ENCODE data around the gene TFPI.
A peak's percentile ranks its signal among the peaks of the same experiment; 100 is the strongest.

The TFPI gene

DNA sequence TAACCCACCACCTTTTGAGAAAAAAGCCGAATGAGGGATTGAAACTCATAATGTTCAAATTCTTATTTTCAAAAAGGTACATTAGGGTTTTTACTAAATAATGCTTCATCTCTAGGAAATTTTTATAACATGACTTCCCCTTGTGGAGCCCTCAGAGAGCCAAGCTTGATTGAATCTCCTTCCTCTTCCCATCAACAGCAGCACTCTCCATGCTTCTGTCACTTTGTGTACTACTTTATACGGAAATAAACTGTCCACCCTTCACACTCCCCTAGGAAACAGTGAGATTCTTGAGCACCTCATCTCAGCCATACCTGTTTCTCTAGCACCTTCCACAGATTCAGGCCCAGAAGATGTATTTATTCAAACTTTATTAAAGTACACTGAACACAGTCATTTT lies 51.8 kb downstream of the TFPI start:
- DNase-seq = no peak

DNA sequence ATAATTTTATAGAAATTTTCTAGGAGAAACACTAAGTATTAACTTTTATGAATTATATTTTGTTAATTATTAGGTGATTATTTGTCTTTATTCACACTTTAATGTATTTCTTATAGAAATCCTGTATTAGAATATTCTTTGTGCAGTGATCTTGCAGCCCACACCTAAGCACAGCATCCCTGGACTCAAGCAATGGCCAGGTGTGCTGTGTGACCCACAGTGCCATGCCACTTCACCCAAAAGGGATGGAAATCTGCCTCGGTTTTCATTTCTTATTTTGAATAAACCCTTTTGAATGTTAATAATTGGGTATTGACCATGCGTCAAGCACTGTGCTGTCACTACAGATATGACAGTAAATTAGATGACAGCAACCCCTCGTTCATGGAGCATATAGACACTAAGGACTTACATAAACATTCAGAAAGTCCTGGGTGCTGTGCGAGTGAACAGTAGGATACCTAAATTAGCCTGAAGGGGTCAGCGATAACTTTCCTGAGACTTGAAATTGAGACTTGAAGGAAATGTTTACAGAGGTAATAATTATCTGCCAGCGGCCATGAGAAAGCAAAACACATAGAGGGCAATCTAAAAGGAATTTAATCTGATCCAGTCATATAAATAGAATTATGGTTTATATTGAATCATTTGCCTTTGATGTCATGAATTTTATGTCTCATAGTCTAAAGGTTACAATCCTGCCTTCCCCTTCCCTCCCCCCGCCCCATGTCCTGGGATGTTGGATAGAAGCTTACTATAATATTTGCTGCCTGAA lies 53.5 kb downstream of the TFPI start:
- DNase-seq = peak; percentile 22 to 64

DNA sequence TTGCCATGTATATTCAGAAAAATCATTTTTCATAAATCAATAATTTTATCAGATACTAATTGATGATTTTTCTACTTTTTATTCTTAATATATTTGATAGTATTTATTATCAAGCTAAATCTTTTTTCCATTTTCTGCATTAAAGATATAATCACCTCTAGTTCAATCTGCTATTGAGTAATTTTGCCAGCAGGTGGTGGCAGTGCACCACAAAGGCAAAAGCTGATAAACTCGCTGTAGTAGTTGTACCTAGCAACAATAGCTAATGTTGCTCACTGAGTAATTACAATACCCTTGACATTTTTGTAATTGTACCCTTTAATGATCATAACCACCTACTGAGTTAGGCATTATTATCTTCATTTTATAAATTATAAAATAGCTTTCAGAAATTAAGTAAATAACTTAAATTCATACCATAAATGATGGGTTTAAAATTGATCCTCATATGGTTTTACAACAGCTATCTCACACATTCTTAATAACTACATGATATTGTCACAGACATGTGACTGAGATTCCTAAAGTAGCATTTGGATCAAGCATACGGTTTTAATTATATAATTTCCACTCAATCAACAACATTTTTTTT lies 54.2 kb downstream of the TFPI start:
- DNase-seq = peak in 1 of 2 experiments; percentile 57

DNA sequence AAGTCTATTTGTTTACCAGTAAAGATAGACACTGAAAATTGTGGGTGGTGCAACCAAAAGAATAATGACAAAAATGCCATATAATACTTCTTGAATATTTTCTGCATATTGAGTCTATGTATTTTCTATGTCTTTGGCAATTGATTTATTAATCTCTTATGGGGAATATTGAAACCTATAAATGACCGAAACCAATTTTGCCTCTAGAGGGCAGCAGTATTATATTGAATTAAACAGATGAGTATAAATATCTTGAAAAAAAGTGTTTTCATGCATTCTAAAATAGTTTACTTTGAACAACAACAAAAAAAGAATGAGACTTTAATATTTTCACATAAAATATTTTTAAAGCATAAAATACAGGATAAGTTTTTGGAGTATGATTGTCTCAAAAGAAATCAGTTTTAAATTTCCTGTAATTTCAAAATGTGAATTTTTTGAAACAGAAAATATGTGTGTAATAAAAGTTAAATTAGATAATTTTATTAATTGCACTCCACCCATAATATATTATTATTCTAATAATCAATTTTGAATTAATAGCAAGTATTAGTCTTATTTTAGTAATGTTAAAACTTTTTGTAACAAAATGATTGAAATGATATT lies 56.3 kb downstream of the TFPI start:
- DNase-seq = peak; percentile 3 to 24

DNA sequence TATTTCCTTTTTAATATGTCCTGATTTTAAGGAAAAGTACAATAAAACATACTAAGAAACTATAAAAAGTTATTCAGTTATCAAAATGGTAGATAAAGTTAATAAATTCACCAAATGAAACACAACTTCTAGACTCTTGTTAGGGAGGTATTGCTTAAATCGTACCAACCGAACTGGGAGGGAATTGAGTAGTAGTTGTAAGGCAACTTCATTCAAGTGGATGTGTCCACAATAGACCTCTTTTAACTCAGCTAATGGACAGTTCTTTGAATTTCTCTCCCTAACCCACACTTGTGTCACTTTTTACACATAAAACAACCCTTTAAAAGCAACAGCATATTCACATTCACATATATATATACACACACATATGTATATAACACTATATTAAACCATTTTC lies 57.1 kb downstream of the TFPI start:
- DNase-seq = no peak

DNA sequence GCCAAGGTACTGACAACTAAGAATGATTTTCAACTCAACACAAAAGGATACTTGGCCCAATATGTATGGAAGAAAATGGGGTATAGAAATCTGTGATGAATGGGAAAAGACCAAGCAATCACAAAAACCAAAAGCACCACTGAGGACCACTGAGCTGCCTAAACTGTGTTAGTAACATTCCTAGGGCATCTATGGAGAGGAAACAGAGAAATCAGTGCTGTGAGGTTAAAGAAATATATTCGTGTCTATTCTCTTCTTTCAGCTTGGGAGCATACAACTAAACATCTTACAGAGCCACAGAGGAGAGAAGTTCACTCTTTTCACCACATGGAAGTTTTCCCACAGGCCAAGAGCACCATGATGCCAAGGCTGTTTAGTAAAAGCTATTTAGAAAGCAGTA lies 58.9 kb downstream of the TFPI start:
- DNase-seq = no peak

DNA sequence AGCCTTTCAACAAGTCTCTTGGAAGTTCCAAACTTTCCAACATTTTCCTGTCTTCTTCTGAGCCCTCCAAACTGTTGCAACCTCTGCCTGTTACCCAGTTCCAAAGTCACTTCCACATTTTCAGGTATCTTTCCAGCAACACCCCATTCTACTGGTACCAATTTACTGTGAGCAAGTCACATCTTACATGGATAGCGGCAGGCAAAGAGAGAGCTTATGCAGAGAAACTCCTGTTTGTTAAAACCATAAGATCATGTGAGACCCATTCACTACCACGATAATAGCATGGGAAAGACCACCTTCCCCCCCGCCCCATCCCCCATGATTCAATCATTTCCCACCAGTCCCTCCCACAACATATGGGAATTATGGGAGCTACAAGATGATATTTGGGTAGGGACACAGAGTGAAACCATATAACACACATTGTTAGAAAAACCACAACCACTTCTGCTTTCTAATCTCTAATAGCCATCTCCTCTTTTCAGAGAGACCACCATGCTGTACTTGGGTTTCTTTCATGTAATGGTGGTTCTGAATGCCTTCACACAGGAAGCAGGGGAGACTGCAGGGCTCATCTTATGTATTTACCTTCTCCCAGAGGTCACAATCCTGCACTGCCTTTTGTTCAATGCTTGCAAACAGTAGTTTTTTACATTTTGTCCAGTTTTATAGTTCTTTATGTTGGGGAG lies 60.2 kb downstream of the TFPI start:
- DNase-seq = no peak

DNA sequence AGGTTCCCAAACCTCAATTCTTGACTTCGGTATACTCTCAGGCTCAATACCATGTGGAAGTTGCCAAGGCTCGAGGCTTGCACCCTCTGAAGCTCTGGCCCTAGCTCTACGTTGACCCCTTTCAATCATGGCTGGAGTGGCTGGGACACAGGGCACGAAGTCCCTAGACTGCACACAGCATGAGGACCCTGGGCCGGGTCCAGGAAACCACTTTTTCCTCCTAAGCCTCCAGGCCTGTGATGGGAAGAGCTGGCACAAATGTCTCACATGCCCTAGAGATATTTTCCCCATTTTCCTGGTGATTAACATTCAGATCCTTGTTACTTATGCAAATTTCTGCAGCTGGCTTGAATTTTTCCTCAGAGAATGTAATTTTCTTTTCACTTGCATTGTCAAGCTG lies 61.1 kb downstream of the TFPI start:
- no peak for DNase-seq

DNA sequence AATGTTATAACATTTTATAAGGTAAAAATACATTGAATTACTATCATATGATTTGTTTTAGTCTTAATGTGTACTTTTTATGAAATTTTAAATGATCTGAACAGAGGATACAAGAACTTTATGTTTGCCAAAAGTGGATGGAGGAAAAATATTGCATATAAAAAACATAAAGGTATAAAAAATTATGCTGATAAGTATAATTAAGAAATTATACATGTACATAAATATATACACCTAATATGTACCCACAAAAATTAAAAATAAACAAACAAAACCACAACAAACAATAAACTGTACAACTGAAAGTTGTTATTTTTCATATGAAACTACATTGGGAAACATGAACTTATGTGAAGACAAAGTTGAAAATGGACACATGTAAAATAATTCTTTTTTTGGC lies 68.0 kb downstream of the TFPI start:
- no peak for DNase-seq

DNA sequence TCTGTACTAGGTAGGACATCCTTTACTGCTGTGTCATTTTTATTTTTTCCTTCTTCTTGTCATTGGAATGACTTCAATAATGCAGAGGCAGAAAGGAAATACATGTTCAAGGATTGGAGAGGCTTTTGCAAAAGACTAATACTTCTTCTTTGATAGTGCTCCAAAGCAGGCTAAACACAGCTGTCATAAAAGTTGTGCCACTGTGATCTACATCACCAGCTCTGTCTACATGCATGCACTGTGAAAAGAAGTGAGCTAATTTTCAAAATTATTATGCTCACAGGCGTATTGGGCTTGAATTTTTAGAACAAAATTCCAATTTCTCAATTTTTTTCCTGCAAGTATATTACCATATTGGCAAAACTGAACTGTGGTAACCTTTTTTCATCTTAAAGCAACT lies 68.7 kb downstream of the TFPI start:
- DNase-seq = no peak

DNA sequence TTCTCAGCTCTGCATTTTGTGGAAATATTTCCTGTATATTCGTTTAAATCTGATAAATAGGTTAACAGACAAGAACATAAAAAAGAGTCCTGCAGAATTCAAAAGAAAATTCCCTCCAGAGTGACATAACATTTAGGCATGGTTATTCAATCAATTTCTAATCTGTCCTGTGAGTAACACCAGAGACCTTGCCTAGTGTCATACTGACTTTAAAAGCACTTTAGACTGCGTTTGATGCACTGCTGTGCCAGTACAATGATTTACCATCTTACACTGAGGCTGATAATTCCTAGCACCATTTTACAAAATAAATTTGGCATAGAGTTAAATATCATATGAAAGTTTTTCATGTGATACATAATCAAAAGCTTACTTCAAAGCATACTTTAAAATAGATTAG lies 70.7 kb downstream of the TFPI start:
- DNase-seq = no peak

DNA sequence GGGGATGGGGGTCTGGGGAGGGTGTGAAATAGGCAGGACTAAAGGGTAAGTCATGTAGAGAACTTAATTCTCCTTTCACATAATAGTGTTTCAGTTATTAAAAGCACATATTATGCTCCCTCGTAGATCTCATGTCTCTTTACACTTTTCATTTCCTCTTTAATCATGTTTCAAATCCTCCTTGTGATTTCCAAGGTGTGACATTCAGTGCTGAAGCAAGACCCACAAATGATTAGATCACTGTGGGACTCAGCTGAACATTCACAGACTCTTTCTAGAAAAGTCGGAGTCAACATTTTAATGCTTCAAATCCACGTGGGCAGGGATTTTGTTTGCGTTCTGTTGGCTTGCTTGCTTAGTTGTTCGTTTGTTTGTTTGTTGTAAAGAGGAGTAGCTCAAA lies 71.4 kb downstream of the TFPI start:
- no peak for DNase-seq

DNA sequence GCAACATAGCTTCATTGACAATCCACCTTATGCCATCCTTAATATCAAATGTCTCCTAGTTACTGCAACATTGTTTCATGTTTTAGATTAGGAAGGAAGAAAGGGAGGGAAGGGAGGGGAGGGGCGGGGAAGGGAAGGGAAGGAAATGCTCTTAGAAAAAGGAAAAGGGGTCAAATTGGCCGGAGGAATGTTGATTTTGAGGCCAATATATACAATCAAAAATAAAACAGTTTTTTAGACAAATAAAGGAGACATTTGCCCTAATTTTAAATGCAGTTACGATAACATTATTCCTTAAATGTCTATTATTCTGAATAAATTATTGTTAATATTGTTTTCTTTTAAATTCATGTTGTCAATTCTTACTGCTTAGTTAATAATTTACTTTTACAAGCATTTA lies 72.7 kb downstream of the TFPI start:
- no peak for DNase-seq

DNA sequence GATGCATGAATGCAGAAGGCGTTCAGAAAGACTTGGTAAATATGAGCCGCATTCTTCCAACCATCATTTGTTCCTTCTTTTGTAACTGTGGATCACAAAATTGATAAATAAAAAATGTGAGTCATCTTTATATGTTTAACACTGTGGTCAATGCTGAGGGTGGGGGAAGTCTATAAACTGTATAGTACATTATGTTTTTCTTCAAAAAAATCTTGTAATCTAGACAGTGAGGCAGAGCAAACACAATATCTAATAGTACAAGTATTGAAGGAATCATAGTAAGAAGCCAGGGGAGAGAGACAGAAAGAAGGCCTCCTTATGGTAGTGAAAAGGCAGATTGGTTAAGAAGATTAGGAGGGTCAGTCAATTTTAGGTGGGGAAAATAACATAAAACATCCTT lies 75.5 kb downstream of the TFPI start:
- no peak for DNase-seq

DNA sequence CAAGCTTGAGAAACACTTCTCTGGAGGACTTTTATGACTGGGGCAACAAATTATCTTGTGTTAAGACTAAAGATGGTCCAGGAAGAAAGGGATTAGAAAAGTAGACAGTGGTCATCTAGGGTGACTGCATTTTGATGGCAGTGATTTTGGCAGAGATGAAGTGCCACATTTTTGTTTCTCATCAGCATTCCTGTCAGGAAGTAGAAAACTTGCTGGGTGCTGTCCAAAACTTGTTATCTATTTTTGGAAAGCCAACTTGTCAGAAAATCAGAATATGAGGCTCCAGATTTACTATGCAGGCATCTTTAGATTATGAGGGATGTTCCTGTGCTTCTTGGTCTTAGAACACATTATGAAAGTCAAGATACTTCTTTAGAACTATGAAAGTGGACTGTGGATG lies 77.2 kb downstream of the TFPI start:
- DNase-seq = no peak

DNA sequence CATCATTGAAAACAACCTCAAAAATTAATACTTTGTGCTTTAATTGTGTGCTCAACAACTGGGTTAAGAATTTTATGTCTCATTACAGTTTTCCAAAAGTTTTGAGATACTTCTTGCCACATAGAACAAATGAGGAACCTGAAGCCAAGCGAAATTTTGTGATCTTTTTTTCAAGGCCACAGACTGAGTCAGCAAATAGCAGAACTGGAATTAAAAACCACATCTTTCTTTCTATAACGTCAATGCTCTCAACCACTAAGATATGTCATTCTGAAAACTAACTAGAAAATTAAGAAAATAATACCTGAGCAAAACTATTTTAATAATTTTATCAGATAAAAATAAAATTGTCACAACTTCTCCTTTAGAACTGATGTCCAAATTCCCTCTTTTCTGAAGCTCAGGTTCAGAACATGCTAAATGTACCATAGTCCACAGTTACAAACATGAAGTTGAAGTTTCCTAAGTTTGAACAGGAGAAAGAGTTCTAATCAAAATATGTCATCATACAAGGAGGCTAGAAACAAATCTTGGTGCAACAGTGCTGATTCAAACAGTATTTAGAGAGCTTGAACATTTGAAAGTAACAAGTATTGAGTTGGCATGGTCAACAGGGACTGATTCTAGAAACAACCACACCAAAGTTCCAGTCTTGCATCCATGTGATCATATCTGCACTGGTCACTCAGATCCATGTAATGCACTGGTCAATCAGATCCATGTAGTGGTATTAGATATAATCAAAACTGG lies 78.6 kb downstream of the TFPI start:
- no peak for DNase-seq

DNA sequence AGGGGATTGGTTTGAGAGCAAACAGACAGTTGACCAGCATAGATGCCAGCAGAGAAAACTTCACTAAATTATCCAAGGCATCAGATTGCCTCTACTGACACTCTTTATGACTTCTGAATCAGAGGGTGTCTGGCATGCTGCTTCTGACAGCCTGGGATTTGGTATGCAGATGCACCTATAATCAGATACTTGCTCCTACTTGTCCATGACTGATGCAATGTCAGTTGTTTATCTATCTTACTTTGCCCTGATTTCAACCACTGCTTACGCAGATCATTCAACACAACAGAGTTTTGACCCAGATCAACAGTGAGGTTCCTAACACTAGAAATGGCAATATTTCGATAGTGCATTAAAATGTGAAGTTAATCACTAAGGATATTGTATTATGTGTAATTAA lies 83.5 kb downstream of the TFPI start:
- no peak for DNase-seq

DNA sequence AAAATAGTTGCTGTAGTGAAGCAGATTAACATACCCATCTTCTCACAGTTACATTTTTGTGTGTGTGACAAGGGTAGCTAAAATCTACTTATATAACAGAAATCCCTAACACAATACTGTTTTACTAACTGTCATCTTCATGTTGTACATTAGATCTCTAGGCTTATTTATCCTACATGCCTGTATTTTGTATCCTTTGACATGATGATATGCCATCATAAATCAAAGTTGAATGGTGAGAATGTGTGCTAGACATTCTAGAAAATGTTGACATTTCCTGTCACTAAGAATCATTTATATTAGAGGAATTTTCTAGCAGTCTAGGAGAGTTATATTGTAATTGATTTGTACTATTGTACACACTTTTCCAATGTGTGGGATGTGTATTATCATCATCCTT lies 84.7 kb downstream of the TFPI start:
- no peak for DNase-seq

DNA sequence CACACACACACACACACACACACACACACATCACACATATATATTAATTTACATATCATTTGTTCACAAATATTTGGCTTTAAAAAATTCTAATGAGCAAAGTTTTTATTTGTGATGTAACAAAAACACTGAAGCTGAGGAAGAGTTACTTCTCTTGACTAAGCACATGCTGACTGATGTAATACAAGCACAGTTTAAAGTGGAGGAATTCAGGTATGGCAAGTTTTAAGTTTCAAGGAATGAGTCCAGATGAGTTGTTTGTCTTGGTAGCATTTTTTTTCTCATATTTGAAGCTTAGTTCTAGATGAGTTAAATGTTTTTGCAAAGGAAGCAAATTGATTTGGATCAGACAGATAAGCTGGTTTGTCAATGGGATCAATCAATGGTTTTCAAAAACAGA lies 86.0 kb downstream of the TFPI start:
- DNase-seq = no peak

DNA sequence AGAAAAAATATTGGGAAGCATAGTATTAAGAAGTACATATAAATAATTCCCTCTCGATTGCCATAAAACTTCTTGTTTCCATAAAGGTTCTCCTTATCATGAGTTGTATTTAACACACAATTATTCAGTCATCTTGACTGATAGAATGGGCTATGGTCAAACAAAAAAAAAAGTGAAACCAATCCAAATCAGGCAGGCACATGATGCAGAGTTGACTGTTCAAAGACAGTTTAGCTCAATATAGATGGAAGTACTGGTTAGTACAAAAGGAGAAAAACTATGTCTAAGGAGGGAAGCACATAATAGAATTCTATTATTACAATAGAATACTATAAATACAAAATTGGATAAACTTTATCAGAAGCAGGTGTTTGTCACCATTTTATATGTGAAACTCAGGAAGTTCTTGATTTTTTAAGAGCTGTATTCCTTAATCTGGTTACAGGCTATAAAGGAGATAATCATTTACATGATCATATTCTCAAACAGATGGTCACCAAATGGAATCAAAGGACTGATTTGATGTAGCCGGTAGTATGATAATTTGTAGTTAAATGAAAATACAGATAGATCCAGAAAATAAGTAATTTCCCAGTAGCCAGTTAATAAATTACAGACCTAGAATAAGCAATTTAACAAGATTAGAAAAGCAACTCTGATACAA lies 88.0 kb downstream of the TFPI start:
- DNase-seq = no peak

DNA sequence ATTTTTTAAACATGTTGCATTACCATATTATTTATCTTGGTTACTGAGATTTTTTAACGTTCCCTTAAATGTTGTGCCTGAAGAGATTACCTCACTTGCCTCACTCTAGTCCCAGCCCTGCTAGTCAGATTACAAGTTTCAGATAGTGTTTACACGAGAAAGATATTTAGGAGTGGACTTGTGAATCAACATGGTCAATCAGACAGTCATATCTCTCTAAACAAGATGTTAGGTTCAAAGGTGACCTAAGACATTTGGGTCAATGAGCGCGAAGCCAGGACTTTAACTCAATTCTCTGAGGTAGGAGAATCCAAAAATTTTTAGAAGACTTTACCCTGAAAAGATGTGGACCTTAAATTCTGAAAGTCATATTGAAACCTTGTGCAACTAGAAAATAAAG lies 91.4 kb downstream of the TFPI start:
- DNase-seq = no peak
